OCI-LY7 (cell line): ENCODE results near the gene KLF3. TPM values are rescaled to one million over a fixed set of nuclear protein-coding genes. Genes with fewer than 3 reads are reported as not detected.

Experiments
- BruUV-seq: library from RNA; stranded (reverse); fragments of 400-500 nt; replicated peaks from 2 replicates; lab custom pipeline; 2021; lab: Mats Ljungman, UMichigan
- CTCF ChIA-PET: fragments of 300-600 bp; sonication (Branson Sonifier 250); formaldehyde crosslinking; loops from one replicate; lab custom pipeline; 2022; ENCODE audit warnings: antibody characterized with exemption; ENCODE audit not compliant: unreplicated experiment; lab: Charles Lee
- POLR2A ChIA-PET: fragments of 300-600 bp; sonication (Branson Sonifier 250); formaldehyde crosslinking; loops from one replicate; lab custom pipeline; 2022; ENCODE audit warnings: antibody characterized with exemption; lab: Charles Lee
- DNase-seq: peaks from one replicate; pipeline ENCODE4 v3.0.0-alpha.2; 2015; ENCODE audit warnings: low spot score
- H2AFZ ChIP-seq: fragments of 200-600 bp; sonication (generic), shearing (Covaris generic); 2 replicates; pipeline ENCODE4 v1.6.1; 2014; ENCODE audit warnings: mild to moderate bottlenecking, antibody characterized with exemption, low read length, moderate library complexity
- H3K27ac ChIP-seq: fragments of 200-600 bp; sonication (generic); 2 replicates; pipeline ENCODE4 v1.5.1; 2014; ENCODE audit warnings: mixed run types, low read depth, mild to moderate bottlenecking, moderate library complexity, low read length, inconsistent platforms; ENCODE audit not compliant: poor library complexity, severe bottlenecking
- H3K36me3 ChIP-seq: fragments of 200-600 bp; sonication (generic); 2 replicates; pipeline ENCODE4 v1.6.1; 2014; ENCODE audit warnings: mild to moderate bottlenecking, antibody characterized with exemption, low read length, moderate library complexity, mixed read lengths; ENCODE audit not compliant: insufficient read depth
- H3K4me1 ChIP-seq: fragments of 200-600 bp; sonication (generic); 2 replicates; pipeline ENCODE4 v1.5.1; 2014; ENCODE audit warnings: mild to moderate bottlenecking, low read length; ENCODE audit not compliant: insufficient read depth, poor library complexity, severe bottlenecking
- H3K4me2 ChIP-seq: fragments of 200-600 bp; sonication (generic); 2 replicates; pipeline ENCODE4 v1.6.1; 2014; ENCODE audit warnings: mild to moderate bottlenecking, low read length
- H3K4me3 ChIP-seq: fragments of 200-600 bp; sonication (generic); 2 replicates; pipeline ENCODE4 v1.5.1; 2014; ENCODE audit warnings: mild to moderate bottlenecking, low read depth, low read length; ENCODE audit not compliant: poor library complexity, severe bottlenecking
- H3K79me2 ChIP-seq: fragments of 200-600 bp; sonication (generic); 2 replicates; pipeline ENCODE4 v1.6.1; 2016; ENCODE audit warnings: low read depth, mild to moderate bottlenecking, low read length, moderate library complexity, mixed read lengths; ENCODE audit not compliant: insufficient read depth
- H3K9me2 ChIP-seq: fragments of 200-600 bp; sonication (generic); 2 replicates; pipeline ENCODE4 v1.6.1; 2016; ENCODE audit warnings: mild to moderate bottlenecking, low read length, mixed read lengths; ENCODE audit not compliant: insufficient read depth
- H3K9me3 ChIP-seq: fragments of 200-600 bp; sonication (generic); 2 replicates; pipeline ENCODE4 v1.6.1; 2014; ENCODE audit warnings: mild to moderate bottlenecking, mixed run types, low read length, mixed read lengths
- H4K20me1 ChIP-seq: fragments of 200-600 bp; sonication (generic); 2 replicates; pipeline ENCODE4 v1.6.1; 2014; ENCODE audit warnings: mild to moderate bottlenecking, antibody characterized with exemption, low read length, moderate library complexity, mixed read lengths; ENCODE audit not compliant: insufficient read depth
- CTCF ChIP-seq: fragments of 200-600 bp; sonication (generic); conservative IDR thresholded peaks from 2 replicates; pipeline ENCODE4 v1.5.1; 2014; ENCODE audit warnings: mild to moderate bottlenecking, antibody characterized with exemption, low read length, moderate library complexity, mixed read lengths
- EZH2phosphoT487 ChIP-seq: fragments of 200-600 bp; sonication (generic); IDR thresholded peaks from 2 replicates; pipeline ENCODE4 v1.6.1; 2018; ENCODE audit warnings: low read depth, borderline replicate concordance, mild to moderate bottlenecking, mixed run types, antibody characterized with exemption, low read length, moderate library complexity, mixed read lengths
- intact Hi-C: fragments of 100-400 bp; cut with micrococcal nuclease; formaldehyde crosslinking; loops from one replicate; pipeline ENCODE4 v1.10.0; 2022; ENCODE audit not compliant: unreplicated experiment
- total RNA-seq, 2 experiments: library from RNA; depleted of rRNA in 1 of 2; stranded (reverse); fragments of >200 nt in 1 of 2; shearing (Covaris generic) in 1 of 2; gene quantifications; 2 replicates each; pipeline ENCODE4 v1.2.3, GENCODE V29; 2014 to 2022

Gene KLF3
- total RNA-seq, 2 experiments from 2014 or later, result 0.09 to 0.23 TPM

DNA sequence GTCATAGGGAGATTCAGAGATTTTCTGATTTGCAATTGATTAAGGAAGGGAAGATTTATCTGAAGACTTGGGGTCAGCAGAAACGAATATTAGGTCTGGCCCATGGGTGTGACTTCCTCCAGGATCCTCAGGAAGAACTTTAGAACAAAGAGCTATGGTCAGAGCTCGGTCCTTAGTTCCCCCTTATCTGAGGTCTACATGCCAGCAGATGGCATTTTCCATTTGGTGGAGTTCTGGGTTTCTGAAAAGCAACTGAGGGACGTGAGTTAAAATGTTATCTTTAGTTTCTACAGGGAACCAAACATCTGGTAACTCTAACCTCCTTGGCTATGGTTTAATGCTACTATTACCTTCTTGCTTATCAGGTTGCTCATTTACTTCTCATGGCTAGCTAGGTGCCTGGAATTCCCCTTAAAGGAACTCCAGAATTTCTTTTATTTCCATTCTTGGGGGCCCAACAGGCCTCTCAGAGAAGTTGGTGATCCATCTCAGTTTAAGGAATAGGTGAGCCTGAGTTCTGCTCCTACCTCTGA lies 40.7 kb downstream of the KLF3 start:
- H3K4me2 ChIP-seq, result no peak overlapping the region
- H3K9me3 ChIP-seq, result no peaks in the 10 kb centered on the region
- H3K27ac ChIP-seq, result no peak overlapping the region
- H3K9me2 ChIP-seq, result no peaks in the 10 kb centered on the region
- POLR2A ChIA-PET, result interaction anchor here (0.5 to 1.2 kb wide), 4 partner anchors 9 to 1160 kb away, joined by 3 to 7 read pairs (median 4); no protein-coding TSS in a partner anchor
- TF ChIP-seq CTCF (no peak), EZH2phosphoT487 (no peak)
- CTCF ChIA-PET, result no interaction called here
- no peak for DNase-seq
- H2AFZ ChIP-seq, result no peak overlapping the region
- H3K36me3 ChIP-seq, result no peaks in the 10 kb centered on the region
- no peak overlapping the region for H3K4me3 ChIP-seq
- intact Hi-C loops, result no loop called here
- no peaks in the 10 kb centered on the region for H4K20me1 ChIP-seq
- no peaks in the 10 kb centered on the region for H3K79me2 ChIP-seq
- no peaks in the 10 kb centered on the region for H3K4me1 ChIP-seq
- BruUV-seq, result no TSS peak

GRCh38 chr4:38706301-38706700 lies 42.3 kb downstream of the KLF3 start:
- BruUV-seq, result no TSS peak
- intact Hi-C loops, result no loop called here
- POLR2A ChIA-PET, result interaction anchor here (1.0 kb wide), 1 partner anchor 19 kb away, joined by 3 read pairs; no protein-coding TSS in a partner anchor
- no peak overlapping the region for H3K4me3 ChIP-seq
- no peak for TF ChIP-seq EZH2phosphoT487
- no peak for TF ChIP-seq CTCF
- no peaks in the 10 kb centered on the region for H3K9me2 ChIP-seq
- no peaks in the 10 kb centered on the region for H3K36me3 ChIP-seq
- CTCF ChIA-PET, result no interaction called here
- no peaks in the 10 kb centered on the region for H3K79me2 ChIP-seq
- no peak for DNase-seq
- H4K20me1 ChIP-seq, result no peaks in the 10 kb centered on the region
- no peak overlapping the region for H3K27ac ChIP-seq
- H2AFZ ChIP-seq, result no peak overlapping the region
- H3K4me1 ChIP-seq, result no peaks in the 10 kb centered on the region
- no peak overlapping the region for H3K4me2 ChIP-seq
- H3K9me3 ChIP-seq, result no peaks in the 10 kb centered on the region

DNA sequence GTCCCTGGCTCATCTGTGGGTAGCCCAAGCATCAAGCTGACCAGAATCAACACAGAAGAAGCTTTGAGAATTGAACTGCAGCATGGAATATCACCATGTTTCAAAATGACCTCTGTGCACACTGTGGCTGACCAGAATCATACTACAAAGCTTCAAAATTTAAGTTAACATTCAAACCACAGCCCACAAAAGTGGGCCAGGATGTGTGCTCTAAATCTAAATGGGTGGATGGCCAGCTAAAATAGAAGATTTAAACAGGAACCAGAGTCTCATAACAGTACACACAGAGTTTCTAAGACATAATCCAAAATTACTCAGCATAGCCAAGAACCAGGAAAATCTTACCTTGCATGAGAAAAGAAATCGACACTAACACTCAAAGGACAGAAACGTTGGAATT lies 46.1 kb downstream of the KLF3 start:
- Histone ChIP-seq H2AFZ (no peak overlapping the region), H3K4me3 (no peak overlapping the region), H3K9me3 (no peaks in the 10 kb centered on the region), H3K79me2 (no peaks in the 10 kb centered on the region), H4K20me1 (no peaks in the 10 kb centered on the region), H3K4me2 (no peak overlapping the region), H3K9me2 (no peaks in the 10 kb centered on the region), H3K4me1 (no peaks in the 10 kb centered on the region), H3K36me3 (no peaks in the 10 kb centered on the region), H3K27ac (no peak overlapping the region)
- TF ChIP-seq EZH2phosphoT487 (no peak), CTCF (no peak)
- intact Hi-C loops, result no loop called here
- ChIA-PET CTCF (no interaction called here), POLR2A (no interaction called here)
- no TSS peak for BruUV-seq
- no peak for DNase-seq
